HUES64 (cell line): Measurements from ENCODE around the gene NSFL1C.

Source experiments
- H3K27ac ChIP-seq: 2 replicates; pipeline ENCODE4 v1.7.0; 2013; ENCODE audit warnings: low read depth, low read length, inconsistent platforms
- H3K27me3 ChIP-seq: 2 replicates; pipeline ENCODE4 v1.6.1; 2013; ENCODE audit warnings: mild to moderate bottlenecking, low read length; ENCODE audit not compliant: insufficient read depth
- H3K36me3 ChIP-seq: 2 replicates; pipeline ENCODE4 v1.6.1; 2013; ENCODE audit warnings: mild to moderate bottlenecking, low read length; ENCODE audit not compliant: insufficient read depth
- H3K4me1 ChIP-seq: 2 replicates; pipeline ENCODE4 v1.6.1; 2013; ENCODE audit warnings: mild to moderate bottlenecking, low read length, moderate library complexity; ENCODE audit not compliant: insufficient read depth
- H3K4me3 ChIP-seq: 2 replicates; pipeline ENCODE4 v1.5.1; 2013; ENCODE audit warnings: mild to moderate bottlenecking, low read length, moderate library complexity
- H3K9ac ChIP-seq: 2 replicates; pipeline ENCODE4 v1.6.1; 2013; ENCODE audit warnings: mild to moderate bottlenecking, low read depth, low read length
- H3K9me3 ChIP-seq: 2 replicates; pipeline ENCODE4 v1.6.1; 2013; ENCODE audit warnings: low read depth, low read length; ENCODE audit not compliant: insufficient read depth
- WGBS: fragments of 150-250, 120-280 bp; methylation state at CpG from one replicate; pipeline ENCODE4 v1.1.7; 2013; ENCODE audit warnings: missing lambda C conversion rate; 5-methylcytosine and 5-hydroxymethylcytosine counted together

The NSFL1C gene

DNA sequence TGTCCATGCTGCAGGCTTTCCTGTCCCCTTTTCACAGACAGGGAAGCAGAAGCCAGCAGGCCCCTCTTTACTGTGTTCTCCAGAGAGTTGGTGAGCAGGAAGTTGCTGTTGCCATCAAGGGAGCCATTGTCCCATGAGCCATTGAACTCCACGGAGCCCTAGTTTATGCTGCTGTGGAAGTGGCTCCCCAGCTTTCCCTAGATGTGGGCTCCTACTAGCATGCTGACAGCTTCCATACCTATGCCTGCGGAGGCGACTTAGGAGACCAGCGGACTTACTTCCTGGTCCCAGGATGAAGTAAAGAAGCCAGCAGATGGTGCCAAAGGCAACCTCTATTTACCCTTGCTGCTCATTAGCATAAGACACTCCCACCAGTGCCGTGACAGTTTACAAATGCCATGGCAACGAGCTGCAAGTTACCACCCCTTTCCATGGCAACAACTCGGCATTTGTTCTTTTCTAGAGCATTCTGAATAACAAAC is 43.0 kb downstream of the NSFL1C start:
- Histone ChIP-seq H3K9me3 (peaks cover 22% of the 10 kb centered on the region; the same call in 1 of the 2 replicates), H3K4me3 (no peak overlapping the region), H3K27me3 (no peaks in the 10 kb centered on the region), H3K36me3 (no peaks in the 10 kb centered on the region), H3K4me1 (peaks cover 25% of the 10 kb centered on the region), H3K27ac (no peak overlapping the region), H3K9ac (no peak overlapping the region)
- WGBS: 26% methylated on average over 7 of the region's 7 CpGs

DNA sequence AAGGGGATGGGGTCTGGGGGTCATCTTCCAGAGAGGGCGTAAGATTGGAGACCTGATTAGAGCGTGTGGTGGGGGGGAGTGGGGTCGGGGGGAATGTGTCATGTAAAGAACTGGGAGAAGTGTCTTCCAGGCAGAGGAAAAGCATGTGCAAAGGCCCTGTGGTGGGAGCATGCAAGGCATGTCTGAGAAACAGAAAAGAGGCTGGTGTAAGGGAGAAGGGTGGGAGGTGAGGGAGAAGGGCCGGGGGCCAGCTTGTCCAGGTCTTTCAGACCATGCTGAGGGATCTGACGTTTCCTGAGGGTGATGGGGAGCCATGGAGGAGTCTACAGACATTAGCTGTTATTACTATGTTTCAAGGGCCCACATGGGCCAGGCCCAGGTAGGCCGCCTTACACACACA is 43.4 kb downstream of the NSFL1C start:
- Histone ChIP-seq H3K4me3 (no peak overlapping the region), H3K4me1 (peaks cover 25% of the 10 kb centered on the region), H3K9ac (no peak overlapping the region), H3K27me3 (no peaks in the 10 kb centered on the region), H3K27ac (no peak overlapping the region), H3K36me3 (no peaks in the 10 kb centered on the region), H3K9me3 (peaks cover 22% of the 10 kb centered on the region; the same call in 1 of the 2 replicates)
- WGBS: 86% methylated on average over 6 of the region's 6 CpGs

DNA sequence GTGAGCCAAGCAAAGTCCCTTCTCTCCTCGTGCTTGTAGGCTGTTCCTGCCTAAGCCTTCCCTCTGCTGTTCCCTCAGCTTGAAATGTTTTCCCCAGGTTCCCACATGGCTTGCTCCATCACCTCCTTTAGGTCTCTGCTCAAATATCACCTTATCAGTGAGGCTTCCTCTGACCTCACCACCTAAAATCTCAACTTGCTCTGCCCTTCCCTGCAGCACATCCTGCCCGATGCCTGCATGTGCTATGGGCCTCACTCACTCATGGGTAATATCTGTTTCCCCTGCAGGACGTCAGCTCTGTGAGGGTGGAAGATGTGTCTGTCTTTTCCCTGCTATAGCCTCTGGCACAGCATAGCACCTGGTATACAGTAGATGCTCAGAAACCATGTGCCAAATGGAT is 43.9 kb downstream of the NSFL1C start:
- Histone ChIP-seq H3K9ac (no peak overlapping the region), H3K27me3 (no peaks in the 10 kb centered on the region), H3K4me3 (no peak overlapping the region), H3K4me1 (peaks cover 21% of the 10 kb centered on the region), H3K27ac (no peak overlapping the region), H3K36me3 (no peaks in the 10 kb centered on the region), H3K9me3 (peaks cover 22% of the 10 kb centered on the region; the same call in 1 of the 2 replicates)
- WGBS: 68% methylated on average over 3 of the region's 3 CpGs

DNA sequence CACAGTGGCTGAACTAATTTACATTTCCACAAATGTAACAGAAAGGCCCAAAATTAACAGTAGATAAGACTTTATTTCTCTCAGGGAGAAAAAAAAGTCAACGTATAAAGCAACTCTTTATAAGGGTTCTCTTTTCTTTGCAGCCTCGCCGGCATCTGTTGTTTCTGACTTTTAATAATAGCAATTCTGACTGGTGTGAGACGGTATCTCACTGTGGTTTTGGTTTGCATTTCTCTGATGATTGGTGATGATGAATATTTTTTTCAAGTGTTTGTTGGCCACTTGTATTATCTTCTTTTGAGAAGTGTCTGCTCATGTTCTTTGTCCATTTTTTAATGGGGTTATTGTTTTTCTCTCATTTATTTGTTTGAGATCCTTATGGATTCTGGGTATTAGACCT is 46.6 kb downstream of the NSFL1C start:
- no peak overlapping the region for H3K27ac ChIP-seq
- peaks cover 22% of the 10 kb centered on the region; the same call in 1 of the 2 replicates for H3K9me3 ChIP-seq
- no peak overlapping the region for H3K4me3 ChIP-seq
- peaks cover 3% of the 10 kb centered on the region for H3K4me1 ChIP-seq
- no peak overlapping the region for H3K9ac ChIP-seq
- no peaks in the 10 kb centered on the region for H3K27me3 ChIP-seq
- no peaks in the 10 kb centered on the region for H3K36me3 ChIP-seq
- WGBS: 92% methylated on average over 4 of the region's 4 CpGs

DNA sequence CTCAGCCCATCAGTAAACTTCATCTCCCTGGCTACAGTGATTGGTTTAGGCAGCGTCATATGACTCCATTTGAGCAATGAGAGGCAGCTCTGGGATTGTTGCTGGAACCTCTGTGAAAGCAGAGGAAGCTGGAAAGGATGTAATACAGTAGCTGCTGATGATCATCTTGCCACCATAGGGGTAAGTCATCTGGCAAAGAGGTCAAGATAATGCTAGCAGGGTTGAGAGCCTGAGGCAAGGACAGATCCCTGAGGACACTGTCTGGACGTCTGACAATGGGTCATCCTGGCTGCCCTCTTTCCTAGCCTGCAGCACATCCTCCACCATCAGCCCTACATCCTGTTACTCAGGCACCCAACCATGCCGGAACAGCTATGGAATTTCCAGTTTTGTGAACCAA is 48.3 kb downstream of the NSFL1C start:
- 80% methylated on average over 3 of the region's 3 CpGs for WGBS
- no peaks in the 10 kb centered on the region for H3K4me1 ChIP-seq
- peaks cover 22% of the 10 kb centered on the region; the same call in 1 of the 2 replicates for H3K9me3 ChIP-seq
- H3K4me3 ChIP-seq: no peak overlapping the region
- no peaks in the 10 kb centered on the region for H3K36me3 ChIP-seq
- H3K27me3 ChIP-seq: no peaks in the 10 kb centered on the region
- no peak overlapping the region for H3K9ac ChIP-seq
- H3K27ac ChIP-seq: no peak overlapping the region

DNA sequence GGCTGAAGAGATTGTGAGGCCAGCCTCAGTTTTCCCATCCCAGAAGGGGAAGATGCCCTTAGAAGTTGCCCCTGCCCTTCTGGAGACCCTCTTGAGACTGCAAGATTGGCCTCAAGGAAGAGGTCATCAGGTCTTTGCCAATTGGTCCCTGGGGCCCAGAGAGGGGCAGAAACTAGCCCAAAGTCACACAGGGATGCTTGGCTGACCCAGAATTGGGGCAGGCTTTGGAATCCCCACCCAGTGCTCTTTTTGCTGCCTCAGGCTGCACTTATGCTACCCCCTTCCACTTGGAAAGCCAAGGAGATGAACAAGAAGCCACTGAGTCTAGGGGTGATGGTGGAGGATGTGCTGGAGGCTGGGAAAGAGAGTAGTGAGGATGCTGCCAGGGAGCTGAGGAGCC is 48.9 kb downstream of the NSFL1C start:
- Histone ChIP-seq H3K27me3 (no peaks in the 10 kb centered on the region), H3K36me3 (no peaks in the 10 kb centered on the region), H3K9ac (no peak overlapping the region), H3K9me3 (peaks cover 22% of the 10 kb centered on the region; the same call in 1 of the 2 replicates), H3K4me1 (no peaks in the 10 kb centered on the region), H3K27ac (no peak overlapping the region), H3K4me3 (no peak overlapping the region)

DNA sequence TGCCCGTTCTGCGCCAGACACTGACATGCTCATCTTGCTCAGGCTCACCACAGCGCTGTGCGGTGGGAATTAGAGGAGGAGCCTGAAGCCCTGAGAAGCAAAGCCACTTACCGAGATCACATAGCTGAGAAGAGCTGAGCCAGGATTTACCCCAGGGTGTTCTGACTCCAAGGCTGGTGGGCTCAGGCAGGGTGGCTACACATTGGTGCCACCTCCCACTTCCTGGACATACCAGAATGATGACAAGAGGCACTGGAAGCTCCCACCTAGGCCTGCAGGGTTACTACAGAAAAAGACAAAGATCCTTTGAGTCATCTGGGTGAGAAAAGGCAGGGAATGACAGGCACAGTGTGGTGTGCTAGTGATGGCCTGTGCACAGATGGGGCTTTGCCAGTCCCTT is 49.4 kb downstream of the NSFL1C start:
- no peak overlapping the region for H3K27ac ChIP-seq
- H3K4me1 ChIP-seq: no peaks in the 10 kb centered on the region
- H3K27me3 ChIP-seq: no peaks in the 10 kb centered on the region
- no peaks in the 10 kb centered on the region for H3K36me3 ChIP-seq
- no peak overlapping the region for H3K9ac ChIP-seq
- WGBS: 94% methylated on average over 5 of the region's 5 CpGs
- no peak overlapping the region for H3K4me3 ChIP-seq
- H3K9me3 ChIP-seq: peaks cover 22% of the 10 kb centered on the region; the same call in 1 of the 2 replicates

DNA sequence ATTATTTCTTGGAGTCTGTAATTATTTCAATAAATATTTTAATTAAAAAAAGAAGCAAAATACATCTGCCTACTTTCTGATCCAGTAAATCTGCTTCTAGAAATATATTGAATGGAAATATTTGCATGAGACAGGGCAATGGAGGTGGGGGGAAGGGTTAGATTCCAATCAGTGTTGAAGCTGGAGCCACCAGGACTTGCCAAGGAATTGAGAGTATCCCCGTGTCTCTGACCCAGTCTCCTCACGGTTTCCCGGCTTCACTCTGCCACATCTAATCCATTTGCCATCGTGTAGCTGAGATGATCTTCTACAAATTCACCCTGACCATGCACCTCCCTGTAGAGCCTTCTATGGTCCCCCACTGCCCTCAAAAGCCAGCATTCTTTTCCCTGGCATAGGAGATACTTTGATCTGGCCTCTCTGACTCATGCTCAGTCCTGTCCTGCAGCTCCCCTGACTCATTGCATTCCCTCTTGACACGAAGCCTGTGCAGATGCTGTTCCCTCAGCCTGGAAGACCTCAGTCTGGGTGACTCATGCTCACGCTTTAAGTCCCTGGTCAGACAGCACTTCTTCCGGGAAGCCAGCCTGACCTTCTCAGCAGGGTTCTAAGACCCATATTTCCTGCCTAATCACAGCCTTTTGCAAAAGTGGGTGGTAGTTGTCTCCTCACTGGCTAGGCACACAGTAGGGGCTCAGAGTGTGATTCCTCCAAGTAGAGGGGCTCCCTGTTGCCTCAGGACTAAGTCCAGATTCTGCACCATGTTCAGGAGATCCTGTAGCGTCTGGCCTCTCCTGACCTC is 50.8 kb downstream of the NSFL1C start:
- Histone ChIP-seq H3K4me3 (no peak overlapping the region), H3K36me3 (no peaks in the 10 kb centered on the region), H3K4me1 (no peaks in the 10 kb centered on the region), H3K9ac (no peak overlapping the region), H3K27ac (no peak overlapping the region), H3K27me3 (no peaks in the 10 kb centered on the region), H3K9me3 (peaks cover 19% of the 10 kb centered on the region; the same call in 1 of the 2 replicates)
- WGBS: 71% methylated on average over 8 of the region's 8 CpGs

DNA sequence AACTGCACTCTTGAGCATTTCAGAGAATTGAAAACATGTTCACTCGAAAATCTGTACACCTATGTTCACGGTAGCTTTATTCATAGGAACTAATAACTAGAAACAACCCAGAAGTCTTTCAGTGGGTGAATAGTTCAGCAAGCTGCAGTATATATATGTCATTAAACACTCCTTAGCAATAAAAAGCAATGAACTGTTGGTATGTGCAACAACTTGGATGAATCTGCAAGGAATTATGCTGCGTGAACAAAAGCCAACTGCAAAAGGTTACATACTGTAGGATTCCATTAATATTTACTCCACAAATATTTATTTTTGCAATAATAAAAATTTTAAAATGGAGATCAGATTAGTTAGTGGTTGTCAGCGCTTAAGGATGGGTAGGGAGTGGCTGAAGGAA is 51.7 kb downstream of the NSFL1C start:
- Histone ChIP-seq H3K4me3 (no peak overlapping the region), H3K4me1 (no peaks in the 10 kb centered on the region)

DNA sequence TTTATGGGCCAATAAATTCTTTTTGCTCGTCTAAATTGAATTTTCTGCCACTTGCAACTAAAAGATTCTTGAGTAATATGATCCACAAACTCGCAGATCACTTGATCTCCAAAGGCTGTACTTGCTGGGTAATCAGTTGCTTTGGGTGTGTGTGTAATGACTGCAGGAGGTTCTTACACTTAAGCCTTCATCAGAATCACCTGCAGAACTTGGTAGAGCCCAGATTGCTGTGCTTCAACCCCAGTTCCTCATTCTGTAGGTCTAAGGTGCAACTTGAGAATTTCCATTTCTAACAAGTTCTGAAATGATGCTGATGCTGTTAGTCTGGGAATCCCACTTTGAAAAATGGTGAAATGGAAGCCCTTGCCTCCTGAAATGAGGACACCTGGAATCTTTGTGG is 60.8 kb downstream of the NSFL1C start:
- WGBS: 80% methylated on average over 2 of the region's 2 CpGs
- H3K36me3 ChIP-seq: no peaks in the 10 kb centered on the region
- no peak overlapping the region for H3K9ac ChIP-seq
- peaks cover 5% of the 10 kb centered on the region for H3K27me3 ChIP-seq
- H3K27ac ChIP-seq: no peak overlapping the region
- H3K4me1 ChIP-seq: no peaks in the 10 kb centered on the region
- no peaks in the 10 kb centered on the region for H3K9me3 ChIP-seq
- no peak overlapping the region for H3K4me3 ChIP-seq

More for the DNA sequence above, 51.7 kb downstream of the NSFL1C start:
- H3K9ac ChIP-seq: no peak overlapping the region
- no peaks in the 10 kb centered on the region for H3K27me3 ChIP-seq
- H3K9me3 ChIP-seq: peaks cover 10% of the 10 kb centered on the region; the same call in 1 of the 2 replicates
- no peaks in the 10 kb centered on the region for H3K36me3 ChIP-seq
- 87% methylated on average over 4 of the region's 4 CpGs for WGBS
- H3K27ac ChIP-seq: no peak overlapping the region

DNA sequence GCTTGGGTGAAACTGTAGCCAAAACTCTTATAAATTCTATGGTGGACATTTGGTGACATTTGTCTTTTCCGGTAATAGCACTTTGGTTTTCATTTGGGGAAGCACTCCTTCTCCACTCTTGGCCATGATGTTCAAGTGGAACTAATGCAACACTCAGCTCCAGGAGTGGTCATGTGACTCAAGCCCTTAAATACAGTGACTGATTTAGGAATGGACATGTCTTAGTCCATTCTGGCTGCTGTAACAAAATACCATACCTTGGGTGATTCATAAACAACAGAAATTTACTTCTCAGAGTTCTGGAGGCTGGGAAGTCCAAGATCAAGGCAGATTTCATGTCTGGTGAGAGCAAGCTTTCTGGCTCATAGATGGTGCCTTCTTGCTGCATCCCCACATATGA is 63.0 kb downstream of the NSFL1C start:
- no peaks in the 10 kb centered on the region for H3K9me3 ChIP-seq
- 35% methylated on average over 1 of the region's 1 CpG for WGBS
- H3K27ac ChIP-seq: no peak overlapping the region
- peaks cover 5% of the 10 kb centered on the region for H3K27me3 ChIP-seq
- H3K9ac ChIP-seq: no peak overlapping the region
- H3K4me3 ChIP-seq: no peak overlapping the region
- H3K4me1 ChIP-seq: peaks cover 3% of the 10 kb centered on the region; the same call in 1 of the 2 replicates
- no peaks in the 10 kb centered on the region for H3K36me3 ChIP-seq
